ENCODE measurements around the gene FBLN1.
"Not testable (repeated sequence)": the region's sequence is repeated elsewhere in the genome, so short reads cannot be mapped to it uniquely, and the experiment has no call there.

The FBLN1 gene

GRCh38 chr22:45502215-45503049, at the start of gene FBLN1:
Gene FBLN1, plus strand, starts transcription at chr22:45502883. Its CDS starts 103 bp downstream, at chr22:45502986.
- no peak for DNase-seq (ENCODE audit: low read depth)

- no peak for DNase-seq (ENCODE audit: low read depth)
Observed at GRCh38 chr22:45453764-45454163, 48.9 kb upstream of the FBLN1 start.

GRCh38 chr22:45454275-45454674, 48.4 kb upstream of the FBLN1 start:
- no peak for DNase-seq (ENCODE audit: low read depth)

GRCh38 chr22:45455212-45455611, 47.5 kb upstream of the FBLN1 start:
- no peak for DNase-seq (ENCODE audit: low read depth)

- no peak for DNase-seq (ENCODE audit: low read depth)
Observed at GRCh38 chr22:45455621-45456020, 47.1 kb upstream of the FBLN1 start.

GRCh38 chr22:45456811-45457210, 45.9 kb upstream of the FBLN1 start:
- DNase-seq (ENCODE audit: low read depth): no peak

GRCh38 chr22:45458532-45458931, 44.2 kb upstream of the FBLN1 start:
- no peak for DNase-seq (ENCODE audit: low read depth)

GRCh38 chr22:45459235-45459634, 43.4 kb upstream of the FBLN1 start:
- no peak for DNase-seq (ENCODE audit: low read depth)

GRCh38 chr22:45460288-45461109, 42.2 kb upstream of the FBLN1 start:
- DNase-seq (ENCODE audit: low read depth): no peak

- no peak for DNase-seq (ENCODE audit: low read depth)
Observed at GRCh38 chr22:45462034-45462655, 40.5 kb upstream of the FBLN1 start.

- DNase-seq (ENCODE audit: low read depth): not testable (repeated sequence)
Observed at GRCh38 chr22:45463691-45464090, 39.0 kb upstream of the FBLN1 start.

- no peak for DNase-seq (ENCODE audit: low read depth)
Observed at GRCh38 chr22:45465633-45466032, 37.0 kb upstream of the FBLN1 start.

- no peak for DNase-seq (ENCODE audit: low read depth)
Observed at GRCh38 chr22:45468872-45469271, 33.8 kb upstream of the FBLN1 start.

- DNase-seq (ENCODE audit: low read depth): no peak
Observed at GRCh38 chr22:45469281-45470073, 33.2 kb upstream of the FBLN1 start.

- no peak for DNase-seq (ENCODE audit: low read depth)
Observed at GRCh38 chr22:45470871-45471270, 31.8 kb upstream of the FBLN1 start.

GRCh38 chr22:45472426-45472825, 30.3 kb upstream of the FBLN1 start:
- no peak for DNase-seq (ENCODE audit: low read depth)

- no peak for DNase-seq (ENCODE audit: low read depth)
Observed at GRCh38 chr22:45473626-45474237, 29.0 kb upstream of the FBLN1 start.

GRCh38 chr22:45475063-45475747, 27.5 kb upstream of the FBLN1 start:
- no peak for DNase-seq (ENCODE audit: low read depth)

- DNase-seq (ENCODE audit: low read depth): no peak
Observed at GRCh38 chr22:45475851-45476514, 26.7 kb upstream of the FBLN1 start.

GRCh38 chr22:45476814-45477213, 25.9 kb upstream of the FBLN1 start:
- no peak for DNase-seq (ENCODE audit: low read depth)

Data from non-pigmented ciliary epithelial cell (primary cell).